Breast epithelium (tissue), 4 donors: ENCODE data around the gene P2RY2. TPM values are rescaled to one million over a fixed set of nuclear protein-coding genes. Genes with fewer than 3 reads are reported as not detected.

ENCODE experiments used
- DNase-seq, 2 donors: peaks; one replicate each; pipeline ENCODE4 v3.0.0-alpha.2; 2019; ENCODE audit warnings: low spot score in 2 of 2
- H3K27ac ChIP-seq, 2 donors: fragments of 200-600 bp; sonication (generic) in 1 of 2; one replicate each; pipeline ENCODE4 v1.5.1; 2016 to 2019; ENCODE audit warnings: mild to moderate bottlenecking in 1 of 2
- H3K27me3 ChIP-seq, 2 donors: fragments of 200-600 bp; sonication (generic) in 1 of 2; one replicate each; pipeline versions ENCODE4 v1.5.1 to v1.6.0; 2017 to 2019; ENCODE audit warnings: control low read depth in 1 of 2, mild to moderate bottlenecking in 1 of 2
- H3K36me3 ChIP-seq: fragments of 200-600 bp; one replicate; pipeline ENCODE4 v1.5.1; 2019
- H3K4me1 ChIP-seq, 2 donors: fragments of 200-600 bp; sonication (generic); one replicate each; pipeline ENCODE4 v1.5.1; 2016 to 2019; ENCODE audit warnings: control low read depth in 1 of 2
- H3K4me3 ChIP-seq, 3 donors: fragments of 200-600 bp; sonication (generic); 1 replicate in 2 of 3; 2 replicates in 1 of 3; pipeline ENCODE4 v1.5.1; 2016 to 2019; ENCODE audit warnings: mild to moderate bottlenecking in 3 of 3, moderate library complexity in 2 of 3
- H3K9me3 ChIP-seq, 2 donors: fragments of 200-600 bp; sonication (generic) in 1 of 2; one replicate each; pipeline ENCODE4 v1.5.1; 2016 to 2019; ENCODE audit warnings: control low read depth in 1 of 2
- CTCF ChIP-seq, 3 donors: fragments of 450-650 bp; IDR thresholded peaks; one replicate each; pipeline ENCODE4 v1.5.1; 2016 to 2017; ENCODE audit warnings: antibody characterized with exemption in 3 of 3, mild to moderate bottlenecking in 3 of 3, moderate library complexity in 3 of 3
- POLR2A ChIP-seq: fragments of 450-650 bp; IDR thresholded peaks from one replicate; pipeline ENCODE4 v1.6.1; 2016; ENCODE audit warnings: antibody characterized with exemption, mild to moderate bottlenecking, moderate library complexity
- POLR2AphosphoS5 ChIP-seq, 3 donors: sonication (generic); formaldehyde crosslinking; IDR thresholded peaks; one replicate each; pipeline ENCODE4 v1.6.1; 2017; ENCODE audit warnings: antibody characterized with exemption in 3 of 3
- intact Hi-C: fragments of 100-400 bp; cut with DNase I; formaldehyde crosslinking; loops from one replicate; pipeline ENCODE4 v1.15.1; 2023; ENCODE audit warnings: low total_unique reads
- total RNA-seq, 3 donors: library from RNA; depleted of rRNA; stranded (reverse); fragments of >200 nt; gene quantifications; one replicate each; pipeline ENCODE4 v1.1.0, GENCODE V29; 2016

Gene P2RY2
- total RNA-seq, 3 donors from 2014 or later: 0.32 to 7.6 (median 5.2) TPM

DNA sequence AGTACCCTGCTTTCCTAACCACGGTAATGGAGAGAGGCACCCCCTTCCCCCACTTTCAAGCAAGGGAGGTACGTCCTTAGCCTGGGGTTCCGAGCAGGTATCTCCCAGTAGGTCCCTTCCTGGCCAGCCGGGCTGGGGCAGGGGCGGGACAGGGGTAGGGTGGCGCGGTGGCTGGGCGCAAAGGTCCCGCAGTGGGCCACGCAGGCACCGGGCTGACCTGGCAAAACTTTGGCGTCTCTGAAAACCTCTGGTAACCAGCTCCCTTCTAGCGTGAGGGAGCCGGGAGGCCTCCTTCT, 323 bp upstream of the P2RY2 start:
- intact Hi-C loops: no loop called here
- H3K27ac ChIP-seq: peak overlapping the region; percentile 67 to 68

DNA sequence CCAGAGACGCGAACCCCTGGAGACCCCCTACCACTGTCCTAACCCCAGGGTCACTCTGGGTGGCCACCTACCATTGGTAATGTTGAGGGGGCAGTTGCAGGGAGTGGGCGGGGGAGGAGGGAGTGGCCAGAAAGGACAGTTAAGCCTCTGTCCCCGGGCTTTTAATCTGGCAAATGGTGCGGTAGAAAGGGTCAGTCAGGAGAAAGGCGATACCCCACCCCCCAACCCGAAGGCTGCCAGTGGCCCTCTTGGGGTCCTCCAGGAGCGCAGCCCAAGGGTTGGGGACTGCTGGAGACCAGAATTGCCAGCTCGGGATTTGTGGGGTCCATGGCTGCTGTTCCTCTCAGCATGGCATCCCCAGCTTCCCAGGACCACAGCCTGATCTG, 742 bp downstream of the P2RY2 start:
- H3K4me3 ChIP-seq: peak overlapping the region; percentile 28 to 70 (median 56)
- no peaks in the 10 kb centered on the region for H3K27me3 ChIP-seq
- DNase-seq: no peak
- H3K27ac ChIP-seq: peak overlapping the region; percentile 67 to 68
- no peaks in the 10 kb centered on the region for H3K9me3 ChIP-seq
- H3K36me3 ChIP-seq: no peaks in the 10 kb centered on the region
- intact Hi-C loops: no loop called here
- no peak for TF ChIP-seq POLR2AphosphoS5 (IDR thresholded peaks at IDR 0.05)
- TF ChIP-seq POLR2A: no peak
- no peak for TF ChIP-seq CTCF (IDR thresholded peaks at IDR 0.05)
- peaks cover 0 to 4% of the 10 kb centered on the region in 2 donors for H3K4me1 ChIP-seq

More for the DNA sequence above, 323 bp upstream of the P2RY2 start:
- H3K36me3 ChIP-seq: no peaks in the 10 kb centered on the region
- no peak for TF ChIP-seq CTCF (IDR thresholded peaks at IDR 0.05)
- no peak for TF ChIP-seq POLR2AphosphoS5 (IDR thresholded peaks at IDR 0.05)
- H3K9me3 ChIP-seq: no peaks in the 10 kb centered on the region
- no peak for DNase-seq
- peak overlapping the region; percentile 28 to 70 (median 56) for H3K4me3 ChIP-seq
- H3K27me3 ChIP-seq: no peaks in the 10 kb centered on the region
- H3K4me1 ChIP-seq: peaks cover 0 to 4% of the 10 kb centered on the region in 2 donors

DNA sequence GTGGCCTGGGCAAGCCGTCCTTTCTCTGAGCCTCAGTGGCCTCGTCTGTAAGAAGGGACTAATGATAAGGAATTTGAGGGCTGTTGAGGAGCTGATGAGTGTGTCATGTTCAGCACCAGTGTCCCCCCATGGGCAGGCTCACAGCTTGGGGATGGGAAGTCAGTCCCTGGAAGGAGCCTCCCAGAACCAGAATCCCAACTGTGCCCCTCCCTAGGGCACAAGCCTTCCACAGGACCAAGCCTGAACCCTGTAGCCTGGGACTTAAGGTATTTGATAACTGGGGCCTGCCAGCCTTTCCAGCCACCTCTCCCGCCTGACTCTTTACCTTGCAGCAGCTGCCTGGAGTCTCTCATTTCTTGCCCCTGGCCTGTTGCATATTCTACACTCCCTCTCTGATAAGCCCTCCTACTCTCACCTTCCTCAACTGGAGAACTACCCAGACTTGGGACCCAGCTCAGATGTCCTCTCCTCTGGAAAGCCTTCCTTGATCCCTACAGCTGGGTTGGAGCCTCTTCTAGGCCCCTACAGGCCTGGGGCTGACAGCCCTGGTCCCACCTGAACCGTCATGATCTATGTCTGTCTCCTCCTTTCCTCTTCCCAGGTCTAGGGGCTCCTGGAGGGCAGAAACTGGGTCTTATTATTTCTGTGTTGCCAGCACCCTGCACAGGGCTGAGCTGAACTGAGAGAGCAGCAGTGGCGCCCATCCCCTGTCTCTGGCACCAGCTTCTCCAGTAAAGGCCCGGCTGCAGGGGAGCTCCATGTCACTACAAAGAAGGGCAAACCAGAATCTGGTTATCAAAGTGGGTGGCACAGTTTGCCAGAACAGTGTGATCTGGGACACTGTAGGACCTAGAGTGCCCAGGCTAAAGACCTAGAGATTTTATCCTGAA, 1.6 kb downstream of the P2RY2 start:
- no peaks in the 10 kb centered on the region for H3K27me3 ChIP-seq
- no peak for DNase-seq
- intact Hi-C loops: no loop called here
- TF ChIP-seq POLR2A (no peak), POLR2AphosphoS5 (IDR thresholded peaks at IDR 0.05) (no peak), CTCF (IDR thresholded peaks at IDR 0.05) (no peak)
- H3K36me3 ChIP-seq: no peaks in the 10 kb centered on the region
- no peak overlapping the region for H3K4me3 ChIP-seq
- no peaks in the 10 kb centered on the region for H3K9me3 ChIP-seq
- peaks cover 0 to 4% of the 10 kb centered on the region in 2 donors for H3K4me1 ChIP-seq
- H3K27ac ChIP-seq: no peak overlapping the region

- intact Hi-C loops: no loop called here
- TF ChIP-seq POLR2AphosphoS5 (IDR thresholded peaks at IDR 0.05): no peak
- TF ChIP-seq POLR2A: no peak
- no peak for TF ChIP-seq CTCF (IDR thresholded peaks at IDR 0.05)
- no peaks in the 10 kb centered on the region for H3K9me3 ChIP-seq
- DNase-seq: no peak
- no peaks in the 10 kb centered on the region for H3K27me3 ChIP-seq
- no peaks in the 10 kb centered on the region for H3K36me3 ChIP-seq
- no peak overlapping the region for H3K4me3 ChIP-seq
- H3K27ac ChIP-seq: no peak overlapping the region
- peaks cover 0 to 4% of the 10 kb centered on the region in 2 donors for H3K4me1 ChIP-seq
Observed at GRCh38 chr11:73221451-73221850, 3.4 kb downstream of the P2RY2 start.

GRCh38 chr11:73221996-73222395, 3.9 kb downstream of the P2RY2 start:
- DNase-seq: no peak
- Histone ChIP-seq H3K4me1 (peaks cover 0 to 4% of the 10 kb centered on the region in 2 donors), H3K36me3 (no peaks in the 10 kb centered on the region), H3K4me3 (no peak overlapping the region), H3K27ac (no peak overlapping the region), H3K9me3 (no peaks in the 10 kb centered on the region), H3K27me3 (no peaks in the 10 kb centered on the region)
- TF ChIP-seq POLR2A (no peak), CTCF (IDR thresholded peaks at IDR 0.05) (no peak), POLR2AphosphoS5 (IDR thresholded peaks at IDR 0.05) (no peak)
- intact Hi-C loops: no loop called here
